GM18867 (cell line): ENCODE measurements around the gene MTM1.

Experiments used
- ATAC-seq: cut with Tn5 transposase; IDR thresholded peaks from one replicate; pipeline ENCODE4 v1.9.1; 2021; ENCODE audit warnings: mild to moderate bottlenecking, moderate library complexity; ENCODE audit not compliant: unreplicated experiment

MTM1 gene

DNA sequence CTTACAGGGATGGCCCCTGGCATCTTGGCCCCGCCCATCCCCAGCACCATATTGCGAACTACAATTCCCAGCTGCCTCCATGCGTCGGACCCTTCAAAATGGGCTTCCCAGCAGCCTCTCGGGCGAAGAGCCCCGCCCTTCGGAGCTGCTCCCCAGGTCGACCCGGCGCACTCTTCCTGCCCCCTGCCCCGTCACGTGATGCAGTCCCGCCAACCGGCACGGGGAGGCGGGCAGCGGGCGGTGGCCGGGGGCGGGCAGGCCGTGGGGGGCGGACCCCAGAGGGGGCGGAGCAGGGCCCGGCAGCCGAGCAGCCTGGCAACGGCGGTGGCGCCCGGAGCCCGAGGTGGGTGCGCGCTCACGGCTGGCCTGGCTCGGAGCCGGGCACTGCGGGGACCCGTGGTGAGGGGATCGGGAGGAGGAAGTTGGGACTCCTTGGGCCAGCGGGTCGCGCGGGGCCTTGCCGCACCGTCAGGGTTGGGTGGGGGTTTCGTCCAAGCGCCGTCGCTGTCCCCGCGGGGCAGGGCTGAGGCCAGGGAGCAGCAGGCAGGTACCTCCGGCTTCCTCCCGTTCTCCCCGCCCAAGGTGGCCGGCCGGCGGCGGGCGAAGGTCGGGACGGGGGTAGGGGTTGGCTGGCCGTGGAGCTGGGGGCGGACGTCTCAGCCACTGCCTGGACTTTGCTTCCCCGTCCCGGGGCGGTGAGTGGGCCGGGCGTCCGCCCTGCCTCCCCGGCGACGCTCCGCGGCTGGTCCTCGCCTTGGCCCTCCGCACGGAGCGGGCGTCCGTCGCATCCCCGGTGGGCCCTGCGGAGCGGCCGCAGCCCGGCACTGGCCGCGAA is at the start of gene MTM1:
TSS of gene MTM1 (plus strand) at position 302 of the 835 bp plus-strand sequence. CDS start 23,994 bp downstream, outside the sequence.
- ATAC-seq, result peak; percentile 93

DNA sequence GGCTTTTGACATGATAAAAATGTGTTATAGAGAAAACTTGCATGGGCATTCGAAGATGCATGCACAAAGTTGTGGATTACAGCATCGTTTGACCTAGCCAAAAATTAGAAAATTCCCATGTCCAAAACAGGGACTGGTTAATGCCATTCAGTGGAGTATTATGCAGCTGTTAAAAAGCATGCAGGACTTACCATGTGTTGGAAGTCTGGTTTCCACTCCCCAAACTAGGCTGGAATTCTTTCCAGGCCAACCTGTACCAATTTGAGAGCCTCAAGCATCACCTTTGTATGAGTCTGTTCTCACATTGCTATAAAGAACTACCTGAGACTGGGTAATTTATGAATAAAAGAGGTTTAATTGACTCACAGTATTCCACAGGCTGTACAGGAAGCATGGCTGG is 45.9 kb upstream of the MTM1 start:
- ATAC-seq, result no peak

DNA sequence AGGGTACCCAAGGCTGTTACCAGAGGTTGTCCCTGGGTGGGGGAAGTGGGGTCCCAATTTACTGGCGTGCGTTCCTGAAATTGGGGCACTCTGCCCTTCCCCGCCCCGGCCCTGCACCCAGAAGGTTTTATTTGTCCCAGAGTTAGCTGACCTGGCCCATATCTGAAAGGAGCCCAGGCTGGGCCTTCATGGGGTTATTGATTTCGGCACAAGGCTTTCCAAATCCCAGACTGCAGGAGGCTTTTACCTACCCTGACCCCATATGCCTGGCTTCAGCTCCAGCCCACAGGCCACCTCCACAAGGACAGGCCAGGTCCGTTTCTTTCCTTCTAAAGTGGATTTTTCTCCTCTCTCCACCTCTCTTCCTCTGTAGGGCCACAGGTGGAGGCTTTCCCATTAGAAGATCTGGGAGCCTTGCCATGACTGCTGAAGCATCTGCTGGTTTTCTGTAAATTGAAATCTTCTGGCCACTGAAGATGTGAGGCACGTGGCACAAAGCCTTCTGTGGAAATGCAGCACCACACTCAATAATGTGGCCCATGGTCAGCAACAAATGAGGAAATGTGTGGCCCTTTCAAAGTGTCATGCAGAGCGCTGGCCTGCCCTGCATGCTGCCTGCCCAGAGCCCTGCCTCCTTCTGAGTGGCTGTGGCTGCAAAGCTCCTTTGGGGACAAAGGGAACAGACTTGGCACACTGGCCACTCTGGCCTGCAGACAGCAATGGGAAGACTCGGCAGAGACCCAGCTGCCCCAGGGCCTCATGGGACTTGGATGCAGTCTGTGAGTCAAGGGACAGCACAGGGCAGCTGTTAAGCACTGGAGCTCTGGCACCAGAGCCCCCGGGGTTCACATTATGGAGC is 43.1 kb upstream of the MTM1 start:
- ATAC-seq, result no peak

DNA sequence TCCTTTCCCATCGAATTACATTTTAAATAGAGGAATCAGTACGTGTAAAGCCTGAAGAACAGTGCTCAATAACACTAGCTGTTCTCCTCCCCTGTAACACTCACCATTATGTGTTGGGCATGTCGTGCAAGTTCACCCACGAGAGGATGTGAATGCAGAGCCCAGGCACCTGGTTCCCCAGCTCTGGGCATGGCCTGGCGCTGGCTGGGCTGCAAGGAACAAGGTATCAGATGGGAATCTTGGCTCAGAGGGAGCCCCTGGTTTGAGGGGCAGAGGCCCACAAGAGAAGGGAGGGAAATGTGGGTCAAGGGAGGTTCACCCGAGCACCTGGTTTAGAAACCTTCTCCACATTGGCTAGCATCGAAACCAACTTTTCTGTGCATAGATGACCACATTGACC is 41.7 kb upstream of the MTM1 start:
- ATAC-seq, result no peak

DNA sequence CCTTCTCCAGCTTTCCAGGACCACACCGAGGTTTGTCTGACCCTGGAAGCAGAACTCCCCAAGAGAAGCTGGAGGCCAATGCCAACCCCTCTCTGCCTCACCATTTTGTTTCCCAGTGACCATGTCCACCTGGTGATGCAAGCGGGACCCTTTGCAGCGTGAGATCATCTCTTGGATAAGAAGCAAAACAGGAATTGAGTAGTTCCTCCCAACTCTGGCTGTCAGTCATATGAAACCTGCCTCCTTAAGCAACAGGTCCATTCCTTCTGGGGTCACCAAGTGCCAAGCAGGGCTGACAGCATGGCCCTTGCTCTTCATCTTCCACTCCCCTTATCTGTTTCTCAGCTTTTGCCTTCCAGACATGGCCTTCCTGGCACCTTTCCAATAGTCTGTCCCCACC is 41.3 kb upstream of the MTM1 start:
- ATAC-seq, result no peak

DNA sequence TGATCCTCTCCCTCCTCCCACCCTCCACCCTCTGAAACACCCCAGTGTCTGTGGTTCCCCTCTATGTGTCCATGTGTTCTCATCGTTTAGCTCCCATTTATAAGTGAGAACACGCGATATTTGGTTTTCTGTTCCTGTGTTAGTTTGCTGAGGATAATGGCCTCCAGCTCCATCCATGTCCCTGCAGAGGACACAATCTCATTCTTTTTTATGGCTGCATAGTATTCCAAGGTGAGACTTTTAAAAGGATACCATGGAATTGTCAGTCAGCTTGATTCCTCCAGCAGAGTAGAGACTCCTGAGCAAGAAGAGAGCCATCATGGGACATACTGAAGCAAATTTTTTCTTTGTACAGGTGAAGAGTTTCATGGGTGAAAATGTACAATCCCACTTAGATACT is 38.8 kb upstream of the MTM1 start:
- no peak for ATAC-seq

DNA sequence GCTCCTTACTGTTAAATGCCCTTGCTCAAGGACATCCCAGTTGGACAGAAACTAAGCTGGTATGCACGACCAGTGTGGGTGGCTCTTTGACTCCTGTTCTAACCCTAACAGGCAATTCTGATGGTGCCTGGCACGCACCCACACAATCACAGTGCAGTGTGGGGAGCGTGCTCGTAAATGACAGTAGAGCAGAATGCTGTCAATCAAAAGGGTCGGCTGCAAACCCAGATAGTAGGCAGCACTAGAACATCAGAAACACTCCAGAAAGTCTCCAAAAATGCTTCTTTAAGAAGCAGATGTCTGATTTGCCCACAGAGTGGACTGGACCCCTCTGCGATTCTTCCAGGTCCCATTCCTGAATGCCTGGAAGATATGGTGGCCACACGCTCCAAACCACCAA is 37.6 kb upstream of the MTM1 start:
- ATAC-seq, result no peak

DNA sequence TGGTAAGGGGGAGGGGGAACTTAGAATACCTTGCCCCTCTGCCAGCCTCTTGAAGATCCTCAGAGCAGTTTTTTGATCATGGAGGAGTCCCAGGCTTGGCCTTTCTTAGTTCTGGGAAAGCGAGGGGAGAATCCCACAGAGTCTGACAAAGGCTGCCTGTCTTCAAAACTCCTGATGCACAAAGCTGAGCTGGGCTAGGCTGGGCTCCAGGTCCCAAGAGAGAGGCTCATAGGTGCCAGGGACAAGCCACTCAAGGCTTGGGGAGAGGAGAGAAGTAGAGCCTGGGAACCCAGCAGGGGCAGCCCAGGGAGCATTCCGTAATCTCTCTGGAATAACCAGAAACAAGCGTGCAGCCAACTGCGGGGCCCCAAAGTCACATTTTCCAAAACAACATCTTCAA is 37.0 kb upstream of the MTM1 start:
- no peak for ATAC-seq

DNA sequence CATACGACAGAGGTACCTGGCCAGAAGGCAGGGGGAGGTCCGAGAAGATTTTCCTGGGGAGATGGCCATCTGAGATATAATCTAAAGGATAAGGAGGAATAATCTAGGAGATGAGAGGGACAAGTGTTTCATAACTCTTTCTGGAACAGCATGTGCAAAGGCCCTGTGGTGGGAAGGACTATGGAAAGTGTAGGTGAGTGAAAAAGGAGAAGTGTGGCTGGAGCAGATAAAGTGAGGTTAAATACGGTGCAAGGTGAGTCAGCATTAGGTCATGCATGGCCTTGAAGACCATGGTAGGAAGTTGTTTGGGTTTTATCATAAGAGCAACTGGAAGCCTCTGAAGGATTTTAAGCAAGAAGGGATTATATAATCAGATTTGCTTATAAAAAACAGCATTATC is 34.6 kb upstream of the MTM1 start:
- no peak for ATAC-seq

DNA sequence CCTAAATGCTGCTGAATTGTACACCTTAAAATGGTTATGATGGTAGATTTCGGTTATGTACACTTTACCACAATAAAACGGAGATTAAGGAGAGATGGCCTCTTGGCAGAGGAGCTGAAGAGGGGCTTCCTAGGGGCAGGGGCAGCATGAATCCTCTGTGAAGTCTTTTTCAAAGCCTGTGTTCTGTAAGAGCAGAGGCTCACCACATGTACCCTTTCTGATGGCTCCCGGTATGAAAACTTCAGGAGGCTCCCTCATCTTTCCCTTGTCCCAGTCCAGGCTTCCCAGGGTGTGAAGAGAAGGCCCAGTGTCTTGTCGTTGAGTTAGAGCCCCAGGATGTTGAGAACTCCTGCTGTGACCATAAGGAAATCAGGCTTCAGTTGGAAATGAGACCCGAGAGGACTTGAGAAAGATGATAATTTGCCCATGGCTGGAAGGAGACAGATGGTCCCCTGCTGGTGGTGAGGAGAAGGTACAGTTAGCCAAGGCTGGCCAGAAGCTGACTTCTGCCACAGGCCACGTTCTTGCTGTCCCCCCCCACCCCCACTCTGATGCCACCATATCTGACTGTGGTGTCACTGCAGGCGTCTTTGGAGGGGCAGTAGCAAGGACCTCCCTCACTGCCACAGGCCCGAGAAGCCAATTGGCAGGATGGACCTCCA is 31.8 kb upstream of the MTM1 start:
- ATAC-seq, result no peak

DNA sequence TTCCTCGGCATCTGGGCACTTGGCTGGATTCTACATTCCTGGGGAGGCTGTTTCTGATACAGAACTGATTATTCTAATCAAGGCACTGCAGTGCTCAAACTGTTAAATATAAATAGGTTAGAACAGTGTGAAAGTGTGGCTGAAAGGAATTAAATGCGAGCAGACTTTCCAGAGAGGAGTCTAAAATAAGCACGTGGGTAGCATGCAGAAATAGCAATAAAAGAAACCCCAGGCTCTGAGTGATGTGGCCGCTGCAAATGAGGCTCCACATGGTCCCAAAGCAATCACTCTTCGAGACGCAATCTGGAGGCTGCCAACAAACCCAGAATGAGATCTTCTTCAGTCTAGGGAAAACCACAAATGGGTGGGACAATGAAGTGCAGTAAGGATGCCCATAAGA is 30.6 kb upstream of the MTM1 start:
- no peak for ATAC-seq

DNA sequence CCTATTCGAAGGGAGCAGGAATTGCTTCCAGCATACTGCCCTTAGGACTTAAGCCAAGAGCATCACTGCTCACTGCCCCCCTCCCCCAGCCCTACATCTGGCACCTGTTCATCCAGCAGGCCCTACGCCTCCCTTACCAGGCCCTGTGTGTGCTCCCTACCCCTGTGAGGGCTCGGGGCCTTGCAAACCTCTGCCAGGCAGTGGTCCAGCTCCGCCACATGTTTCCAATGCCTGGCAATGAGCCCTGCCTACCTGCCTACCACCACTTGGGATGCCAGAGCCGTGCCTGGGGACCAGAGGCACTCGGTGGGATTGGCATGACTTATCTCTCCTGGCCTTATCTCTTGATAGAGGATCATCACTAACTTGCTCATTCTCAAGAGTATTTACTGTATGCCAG is 27.5 kb upstream of the MTM1 start:
- no peak for ATAC-seq

DNA sequence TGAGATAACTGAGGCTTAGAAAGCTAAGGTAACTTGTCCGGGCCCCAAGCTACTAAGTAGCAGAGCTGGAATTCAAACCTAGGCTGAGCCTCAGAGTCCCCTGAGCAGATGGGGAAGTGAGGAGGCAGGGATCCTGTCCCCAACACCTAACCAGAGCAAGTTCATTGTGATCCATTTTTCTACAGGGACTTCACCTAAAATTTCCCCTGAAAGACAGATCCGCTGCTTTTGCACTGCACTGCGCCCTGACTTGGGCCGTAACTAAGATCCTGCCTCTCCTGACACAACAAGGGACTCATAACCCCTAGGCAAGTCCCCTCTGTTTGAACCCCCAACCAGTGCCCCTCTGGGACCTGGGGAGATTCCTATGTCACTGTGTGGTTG is 25.6 kb upstream of the MTM1 start:
- peak; percentile 23 for ATAC-seq

DNA sequence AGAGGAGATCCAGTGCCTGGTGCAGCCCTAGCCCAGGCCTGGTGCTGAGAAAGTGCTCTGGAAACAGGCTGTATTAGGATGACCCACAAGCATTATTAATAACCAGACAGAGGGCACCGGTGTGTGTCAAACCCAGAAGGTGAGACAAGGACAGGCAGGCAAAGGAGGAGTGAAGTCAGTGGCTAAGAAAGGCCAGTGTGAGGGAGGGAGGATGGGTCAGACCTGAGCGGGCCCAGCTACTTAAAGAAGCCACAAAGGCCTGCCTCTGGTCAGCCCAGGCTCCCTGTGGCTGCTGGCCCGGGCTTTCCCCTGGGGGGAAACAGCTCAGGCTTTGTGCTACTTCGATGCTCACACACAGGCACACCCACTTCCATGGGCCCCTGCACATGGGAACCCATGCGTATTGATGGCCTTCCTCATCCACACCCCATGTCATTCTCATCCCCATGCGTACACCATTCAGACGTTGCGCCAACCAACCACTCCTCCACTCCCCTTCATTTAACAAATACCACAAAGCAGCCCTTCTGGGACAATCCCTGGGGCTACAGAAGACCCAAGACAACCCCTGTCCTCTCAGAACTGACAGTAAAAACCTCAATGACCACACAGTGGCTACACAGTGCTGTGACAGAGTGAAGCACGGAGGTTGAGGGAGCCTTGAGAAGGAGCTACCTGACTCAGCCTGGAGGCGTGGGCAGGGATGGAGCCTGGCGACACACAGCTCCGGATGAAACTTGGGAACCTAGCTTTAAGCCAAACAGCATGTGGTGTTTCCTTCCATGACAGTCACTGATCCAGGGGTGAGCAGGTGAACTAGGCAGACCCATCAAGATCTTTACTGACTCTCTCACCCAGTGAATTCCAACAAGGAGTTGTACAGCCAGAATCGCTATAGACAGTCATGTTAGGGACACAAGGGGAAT is 24.9 kb upstream of the MTM1 start:
- peak; percentile 44 for ATAC-seq

DNA sequence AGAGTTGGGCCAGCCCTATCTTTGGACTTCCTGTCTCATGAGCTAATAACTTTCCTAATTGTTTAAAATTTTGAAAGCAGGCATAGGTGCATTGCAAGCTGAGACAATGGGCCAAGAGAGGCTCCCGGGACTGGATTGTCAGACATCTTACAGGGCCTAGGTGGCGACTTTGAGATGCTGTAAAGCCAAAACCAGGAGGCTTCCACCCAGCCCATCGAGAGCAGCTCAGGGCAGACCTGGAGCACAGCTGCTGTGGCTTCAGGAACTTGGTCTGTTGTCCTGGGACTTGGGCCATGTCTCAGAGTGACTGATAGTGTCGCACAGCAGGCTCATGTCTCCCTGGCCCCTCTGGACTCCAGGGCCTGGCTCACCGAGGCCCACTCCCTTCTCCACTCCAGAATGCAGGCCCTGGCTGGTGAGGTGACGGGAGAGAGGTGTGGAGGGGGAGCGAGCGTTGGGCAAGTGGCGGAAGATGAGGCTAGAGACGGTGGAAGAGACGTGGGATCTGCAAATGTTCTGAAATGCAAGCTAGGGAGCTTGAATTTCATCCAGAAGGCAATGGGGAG is 24.1 kb upstream of the MTM1 start:
- no peak for ATAC-seq

DNA sequence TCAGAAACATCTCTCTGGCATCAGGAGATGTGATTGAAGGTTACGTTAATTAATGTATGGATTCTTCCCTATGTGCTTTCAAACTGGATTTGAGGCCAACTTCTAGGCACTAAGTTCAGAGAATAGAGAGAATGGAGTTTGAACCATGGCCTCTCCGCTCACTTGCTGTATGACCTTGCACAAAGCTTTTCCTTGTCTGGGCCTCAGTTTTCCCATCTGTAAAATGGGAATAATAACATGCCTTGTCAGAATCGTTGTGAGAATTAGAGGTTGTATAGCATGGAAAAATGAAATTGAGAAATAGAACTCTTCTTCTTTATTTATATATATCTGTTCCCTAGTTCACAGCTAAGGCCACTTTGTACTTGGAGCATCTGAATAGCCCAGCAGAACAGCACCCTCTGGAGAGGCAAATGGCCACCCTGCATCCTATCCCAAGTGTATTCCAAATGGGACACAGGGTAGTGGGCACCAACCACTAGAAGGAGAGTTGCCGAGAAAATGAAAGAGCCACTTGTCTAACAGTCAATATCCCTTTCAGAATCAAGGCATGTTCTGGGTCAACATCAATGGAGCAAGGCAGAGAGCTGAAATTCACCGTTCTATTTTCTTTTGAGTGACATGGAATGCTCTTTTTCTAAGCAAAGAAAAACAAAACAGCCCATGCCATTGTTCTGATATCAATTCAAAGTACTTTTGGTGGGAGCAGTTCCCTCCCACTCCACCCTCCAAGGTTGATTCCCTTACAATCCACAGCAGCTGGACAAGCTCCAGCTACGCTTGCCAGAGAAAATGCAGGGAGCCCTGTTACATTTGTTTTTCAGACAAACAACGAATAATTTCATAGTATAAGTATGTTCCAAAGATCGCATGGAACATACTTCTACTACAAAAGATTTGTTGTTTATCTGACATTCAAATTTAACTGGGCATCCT is 23.3 kb upstream of the MTM1 start:
- no peak for ATAC-seq

DNA sequence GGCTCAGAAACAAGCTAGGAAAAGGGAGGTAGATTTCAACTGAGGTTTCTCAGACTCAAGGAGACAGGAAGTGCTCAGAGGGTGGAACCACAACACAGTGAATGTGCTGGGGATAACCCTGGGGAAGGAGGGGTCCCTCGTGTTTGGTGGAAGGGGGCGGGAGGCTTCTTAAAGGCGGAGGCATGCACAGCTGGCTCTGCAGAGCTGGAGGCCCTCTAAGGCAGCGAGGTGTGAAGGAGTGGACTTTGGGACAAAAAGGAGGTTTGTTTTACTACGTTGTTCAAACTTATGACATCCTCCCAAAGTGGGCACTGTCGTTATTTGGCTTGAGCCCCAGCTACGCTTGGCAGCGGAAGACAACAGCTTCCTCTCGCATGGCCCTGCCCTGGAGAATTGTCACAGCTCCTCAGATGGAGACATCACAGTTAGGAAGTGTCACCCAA is 21.7 kb upstream of the MTM1 start:
- no peak for ATAC-seq

DNA sequence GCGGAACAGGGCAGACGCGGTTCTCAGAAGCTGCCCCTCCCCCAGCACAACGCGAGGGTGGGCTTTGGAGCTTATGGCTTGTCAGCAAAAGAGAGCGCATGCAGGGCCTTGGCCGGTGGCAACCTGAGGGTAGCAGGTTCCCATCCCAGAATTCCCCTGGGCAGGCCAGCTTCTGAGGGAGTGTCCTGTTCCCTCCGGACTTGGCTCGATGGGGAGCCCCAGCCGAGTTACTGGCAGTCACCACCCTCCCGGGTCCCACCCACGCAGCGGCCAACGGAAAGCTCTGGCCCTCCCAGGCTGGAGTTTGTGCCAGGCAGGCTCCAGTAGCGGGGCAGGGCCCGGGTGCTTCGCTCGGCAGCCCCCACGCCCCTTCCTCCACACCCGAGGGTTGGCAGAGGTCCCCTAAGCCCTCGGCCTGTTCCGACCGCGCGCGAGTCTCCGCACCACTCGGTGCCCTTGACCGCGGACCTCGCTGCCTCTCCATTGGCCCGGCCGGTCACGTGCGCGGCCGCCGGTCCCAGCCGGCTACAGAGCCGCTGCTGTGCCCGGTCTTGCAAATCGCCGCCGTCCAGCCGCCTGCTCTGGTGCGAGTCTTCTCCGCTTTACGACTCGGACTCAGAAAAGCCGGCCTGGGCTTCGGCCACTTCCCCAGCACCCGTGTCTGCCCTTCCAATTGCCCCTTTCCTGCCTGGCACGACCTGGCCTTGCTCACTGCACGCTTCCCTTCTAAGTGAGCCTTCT is 20.9 kb upstream of the MTM1 start:
- ATAC-seq, result peak; percentile 68
